DND-41 (cell line): ENCODE data around the gene EDAR.

Experiments used
- ATAC-seq: fragments of 200-7000 bp; cut with Tn5 transposase; 3 replicates; pipeline ENCODE4 v1.9.1; 2021; ENCODE audit warnings: low read depth; ENCODE audit not compliant: insufficient read depth
- DNase-seq: peaks from one replicate; pipeline ENCODE4 v3.0.0-alpha.2; 2020
- H2AFZ ChIP-seq: 2 replicates; pipeline ENCODE4 v1.6.0; 2012; ENCODE audit warnings: low read depth, low read length
- H3K27ac ChIP-seq: 2 replicates; pipeline ENCODE4 v1.5.1; 2012; ENCODE audit warnings: low read length, inconsistent platforms
- H3K27me3 ChIP-seq: fragments of 200-600 bp; sonication (generic); 2 replicates; pipeline ENCODE4 v1.6.0; 2012; ENCODE audit warnings: low read length, mild to moderate bottlenecking, inconsistent platforms; ENCODE audit not compliant: insufficient read depth, poor library complexity
- H3K36me3 ChIP-seq: 2 replicates; pipeline ENCODE4 v1.5.1; 2012; ENCODE audit warnings: low read length, inconsistent platforms; ENCODE audit not compliant: insufficient read depth
- H3K4me1 ChIP-seq: 2 replicates; pipeline ENCODE4 v1.5.1; 2012; ENCODE audit warnings: mild to moderate bottlenecking, low read length; ENCODE audit not compliant: insufficient read depth
- H3K4me2 ChIP-seq: 2 replicates; pipeline ENCODE4 v1.6.0; 2012; ENCODE audit warnings: mild to moderate bottlenecking, moderate library complexity, low read length, inconsistent platforms; ENCODE audit not compliant: insufficient read depth
- H3K4me3 ChIP-seq, 2 experiments: fragments of 200-600 bp in 1 of 2; shearing (Covaris generic) in 1 of 2; 2 replicates each; pipeline ENCODE4 v1.5.1; 2012 to 2016; ENCODE audit warnings: inconsistent platforms in 2 of 2, low read length in 2 of 2, mild to moderate bottlenecking in 2 of 2, low read depth in 1 of 2, moderate library complexity in 1 of 2
- H3K79me2 ChIP-seq: 2 replicates; pipeline ENCODE4 v1.6.0; 2012; ENCODE audit warnings: low read length, inconsistent platforms; ENCODE audit not compliant: insufficient read depth
- H3K9ac ChIP-seq: 2 replicates; pipeline ENCODE4 v1.6.0; 2012; ENCODE audit warnings: low read depth, mild to moderate bottlenecking, inconsistent platforms, low read length, moderate library complexity
- H3K9me3 ChIP-seq: 2 replicates; pipeline ENCODE4 v1.5.1; 2012; ENCODE audit warnings: low read length, moderate library complexity, mild to moderate bottlenecking, inconsistent platforms; ENCODE audit not compliant: insufficient read depth, severe bottlenecking
- H4K20me1 ChIP-seq: 2 replicates; pipeline ENCODE4 v1.6.0; 2012; ENCODE audit warnings: low read length; ENCODE audit not compliant: insufficient read depth
- EZH2 ChIP-seq: IDR thresholded peaks from 3 replicates; pipeline ENCODE4 v1.6.1; 2012; ENCODE audit warnings: borderline replicate concordance, low read depth, mild to moderate bottlenecking, moderate library complexity, low read length, inconsistent platforms; ENCODE audit not compliant: severe bottlenecking
- TF ChIP-seq, protein P1 (sequence below): IDR thresholded peaks from 2 replicates; pipeline ENCODE4 v1.5.1; 2012; ENCODE audit warnings: borderline replicate concordance, low read length, moderate library complexity, mild to moderate bottlenecking; ENCODE audit not compliant: poor library complexity, severe bottlenecking; ENCODE audit errors: extremely low read depth

Gene EDAR

DNA sequence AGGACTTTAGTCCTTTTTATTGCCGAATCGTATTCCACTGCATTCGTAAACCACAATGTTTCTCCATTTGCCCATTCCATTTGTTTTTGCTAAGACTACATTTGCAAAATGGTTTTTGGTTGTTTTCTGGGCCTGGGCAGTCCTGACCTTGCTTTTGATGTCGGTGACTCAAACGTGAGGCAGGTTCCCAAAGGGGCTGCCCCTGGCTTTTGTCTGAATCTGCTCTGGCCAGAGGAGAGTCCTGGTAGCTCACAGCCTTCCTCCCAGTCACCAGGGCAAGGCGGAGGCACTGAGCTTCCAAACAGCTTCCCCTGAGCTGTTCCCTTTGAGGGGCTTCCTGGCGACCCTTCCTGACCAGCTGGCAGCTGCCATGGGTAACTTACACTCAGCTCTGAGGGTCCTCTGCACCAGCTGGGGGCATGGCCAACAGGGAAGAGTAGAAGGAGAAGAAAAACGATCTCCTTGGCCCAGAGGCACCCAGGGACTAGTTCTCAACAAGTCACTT lies 47.8 kb downstream of the EDAR start:
- TF ChIP-seq, protein P1, sequence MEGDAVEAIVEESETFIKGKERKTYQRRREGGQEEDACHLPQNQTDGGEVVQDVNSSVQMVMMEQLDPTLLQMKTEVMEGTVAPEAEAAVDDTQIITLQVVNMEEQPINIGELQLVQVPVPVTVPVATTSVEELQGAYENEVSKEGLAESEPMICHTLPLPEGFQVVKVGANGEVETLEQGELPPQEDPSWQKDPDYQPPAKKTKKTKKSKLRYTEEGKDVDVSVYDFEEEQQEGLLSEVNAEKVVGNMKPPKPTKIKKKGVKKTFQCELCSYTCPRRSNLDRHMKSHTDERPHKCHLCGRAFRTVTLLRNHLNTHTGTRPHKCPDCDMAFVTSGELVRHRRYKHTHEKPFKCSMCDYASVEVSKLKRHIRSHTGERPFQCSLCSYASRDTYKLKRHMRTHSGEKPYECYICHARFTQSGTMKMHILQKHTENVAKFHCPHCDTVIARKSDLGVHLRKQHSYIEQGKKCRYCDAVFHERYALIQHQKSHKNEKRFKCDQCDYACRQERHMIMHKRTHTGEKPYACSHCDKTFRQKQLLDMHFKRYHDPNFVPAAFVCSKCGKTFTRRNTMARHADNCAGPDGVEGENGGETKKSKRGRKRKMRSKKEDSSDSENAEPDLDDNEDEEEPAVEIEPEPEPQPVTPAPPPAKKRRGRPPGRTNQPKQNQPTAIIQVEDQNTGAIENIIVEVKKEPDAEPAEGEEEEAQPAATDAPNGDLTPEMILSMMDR, result no peak
- DNase-seq (no peak), ATAC-seq (no peak)
- Histone ChIP-seq H3K27ac (no peak overlapping the region), H3K79me2 (no peaks in the 10 kb centered on the region), H3K4me3 (no peak overlapping the region), H2AFZ (no peak overlapping the region), H3K9me3 (no peaks in the 10 kb centered on the region), H3K4me2 (no peak overlapping the region), H3K9ac (no peak overlapping the region), H3K4me1 (peaks cover 6% of the 10 kb centered on the region), H3K27me3 (no peaks in the 10 kb centered on the region), H3K36me3 (no peaks in the 10 kb centered on the region), H4K20me1 (no peaks in the 10 kb centered on the region)

DNA sequence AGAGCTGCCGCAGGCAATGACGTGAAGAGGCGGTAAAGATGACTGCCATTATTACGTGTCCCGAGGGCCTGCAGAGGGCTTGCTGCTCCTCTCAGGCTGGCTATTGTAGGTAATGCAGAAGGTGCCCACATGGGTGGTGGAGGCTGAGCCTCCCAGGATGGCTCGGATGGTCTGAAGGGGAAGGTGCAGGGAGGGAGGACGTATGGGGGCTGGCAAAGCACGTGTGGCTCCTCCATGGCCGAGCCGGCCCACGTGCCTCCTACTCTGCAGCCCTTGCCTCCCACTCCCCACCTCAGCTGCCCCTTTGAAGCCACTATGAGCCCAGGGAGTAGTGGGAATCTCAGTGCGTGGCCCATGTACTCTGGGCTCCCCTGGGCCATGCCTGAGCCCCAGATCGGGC lies 48.9 kb downstream of the EDAR start:
- no peaks in the 10 kb centered on the region for H3K27me3 ChIP-seq
- H3K27ac ChIP-seq, result no peak overlapping the region

DNA sequence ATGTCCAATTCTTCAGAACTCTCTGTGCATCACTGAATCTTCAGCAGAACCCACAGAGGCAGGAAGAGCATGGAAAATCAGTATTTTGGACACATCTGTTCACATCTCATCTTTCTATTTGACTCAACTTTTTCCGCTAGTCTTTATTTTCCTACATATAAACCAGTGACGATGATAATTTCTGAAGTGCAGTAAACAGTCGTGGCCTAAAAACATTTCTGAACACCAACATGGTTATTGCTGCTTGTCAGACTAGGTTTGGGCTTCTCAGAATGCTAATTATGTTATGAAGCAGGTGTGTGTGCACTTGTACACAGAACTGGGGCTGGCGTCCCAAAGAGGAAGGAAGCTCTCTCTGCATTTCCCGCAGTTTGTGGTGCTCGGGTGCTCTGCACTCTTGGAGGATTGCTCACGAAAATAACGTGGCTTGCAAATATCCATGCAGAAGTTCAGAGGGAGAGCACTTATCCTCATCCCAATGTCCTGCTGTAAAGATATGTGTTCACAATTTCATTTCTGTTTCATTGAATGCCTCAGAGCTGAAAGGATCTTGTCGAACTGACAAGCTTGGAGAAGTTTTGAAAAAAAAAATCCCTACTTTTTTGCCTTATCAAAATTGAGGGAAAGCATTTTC lies 50.8 kb downstream of the EDAR start:
- Histone ChIP-seq H3K27ac (no peak overlapping the region), H3K9ac (no peak overlapping the region), H3K4me2 (no peak overlapping the region), H3K27me3 (no peaks in the 10 kb centered on the region), H3K4me1 (peaks cover 6% of the 10 kb centered on the region), H3K36me3 (no peaks in the 10 kb centered on the region), H3K4me3 (no peak overlapping the region), H2AFZ (no peak overlapping the region), H3K9me3 (no peaks in the 10 kb centered on the region), H3K79me2 (no peaks in the 10 kb centered on the region), H4K20me1 (no peaks in the 10 kb centered on the region)
- TF ChIP-seq, protein P1, result no peak
- no peak for TF ChIP-seq EZH2
- ATAC-seq (peak; percentile 80), DNase-seq (peak; percentile 37)

More for the DNA sequence above, 48.9 kb downstream of the EDAR start:
- no peak for DNase-seq
- H3K4me2 ChIP-seq, result no peak overlapping the region
- no peak overlapping the region for H2AFZ ChIP-seq
- peaks cover 6% of the 10 kb centered on the region for H3K4me1 ChIP-seq
- no peaks in the 10 kb centered on the region for H3K36me3 ChIP-seq
- TF ChIP-seq, protein P1, result no peak
- no peak for TF ChIP-seq EZH2
- no peak overlapping the region for H3K4me3 ChIP-seq
- no peaks in the 10 kb centered on the region for H3K9me3 ChIP-seq
- no peaks in the 10 kb centered on the region for H3K79me2 ChIP-seq
- no peak for ATAC-seq
- no peak overlapping the region for H3K9ac ChIP-seq
- H4K20me1 ChIP-seq, result no peaks in the 10 kb centered on the region
